ENCODE data around the gene KRT81.
"Not testable (repeated sequence)": the region's sequence is repeated elsewhere in the genome, so short reads cannot be mapped to it uniquely, and the experiment has no call there.

The KRT81 gene

DNA sequence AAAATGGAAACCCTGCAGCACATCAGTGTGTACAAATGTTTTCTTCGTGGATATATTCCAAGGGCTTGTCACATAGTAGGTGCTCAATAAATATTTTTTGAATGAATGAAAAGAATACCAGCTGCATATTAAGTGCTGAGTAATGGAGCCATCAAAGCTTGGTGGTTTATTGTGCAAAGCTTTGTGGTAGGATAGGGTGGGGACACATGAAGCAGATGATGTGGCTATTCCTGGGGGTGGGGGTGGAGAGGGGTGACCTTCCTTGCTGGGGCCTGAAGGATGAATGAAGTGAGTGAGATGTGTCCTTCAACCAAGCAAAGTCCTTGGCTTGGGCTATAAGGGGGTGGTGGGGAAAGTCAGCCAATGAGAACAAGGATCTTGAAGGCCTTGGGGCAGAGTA, 4.3 kb upstream of the KRT81 start:
- DNase-seq = no peak

DNA sequence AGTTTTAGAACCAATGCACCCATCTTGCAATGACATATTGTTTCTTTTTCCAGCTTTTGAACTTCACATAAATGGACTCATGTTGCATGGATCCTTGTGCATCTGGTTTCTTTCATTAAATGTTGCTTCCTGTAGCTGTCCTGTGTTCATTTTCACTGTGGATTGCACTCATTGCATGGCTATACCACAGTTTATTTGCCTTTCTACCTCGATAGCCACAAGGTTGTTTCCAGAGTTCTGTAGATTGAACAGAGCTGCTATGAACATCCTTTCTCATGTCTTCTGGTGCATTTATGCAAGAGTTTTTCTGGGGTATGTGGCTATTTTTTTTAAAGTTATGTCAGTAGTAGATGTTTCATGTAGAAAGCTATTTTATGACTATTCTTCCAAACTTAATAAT, 3.5 kb upstream of the KRT81 start:
- DNase-seq = no peak

DNA sequence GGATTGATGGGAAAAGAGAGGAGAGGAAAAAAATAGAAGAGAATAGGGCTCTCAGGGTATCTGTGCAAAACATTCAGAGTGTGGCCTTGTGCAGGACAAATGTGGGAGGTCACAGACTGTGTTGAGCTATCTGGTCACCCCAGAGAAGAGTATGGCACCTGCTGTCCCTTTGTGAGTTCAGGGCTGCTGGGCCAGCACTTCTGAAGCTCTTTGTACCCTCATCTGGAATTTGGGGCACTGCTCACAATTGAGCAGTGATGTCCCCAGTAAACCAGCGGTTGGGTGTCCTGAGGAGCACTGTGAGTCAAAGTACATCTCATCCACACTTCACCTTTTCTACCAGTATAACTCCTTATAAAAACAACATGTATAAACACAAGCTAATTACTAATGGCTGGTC, 2.6 kb upstream of the KRT81 start:
- DNase-seq = no peak

DNA sequence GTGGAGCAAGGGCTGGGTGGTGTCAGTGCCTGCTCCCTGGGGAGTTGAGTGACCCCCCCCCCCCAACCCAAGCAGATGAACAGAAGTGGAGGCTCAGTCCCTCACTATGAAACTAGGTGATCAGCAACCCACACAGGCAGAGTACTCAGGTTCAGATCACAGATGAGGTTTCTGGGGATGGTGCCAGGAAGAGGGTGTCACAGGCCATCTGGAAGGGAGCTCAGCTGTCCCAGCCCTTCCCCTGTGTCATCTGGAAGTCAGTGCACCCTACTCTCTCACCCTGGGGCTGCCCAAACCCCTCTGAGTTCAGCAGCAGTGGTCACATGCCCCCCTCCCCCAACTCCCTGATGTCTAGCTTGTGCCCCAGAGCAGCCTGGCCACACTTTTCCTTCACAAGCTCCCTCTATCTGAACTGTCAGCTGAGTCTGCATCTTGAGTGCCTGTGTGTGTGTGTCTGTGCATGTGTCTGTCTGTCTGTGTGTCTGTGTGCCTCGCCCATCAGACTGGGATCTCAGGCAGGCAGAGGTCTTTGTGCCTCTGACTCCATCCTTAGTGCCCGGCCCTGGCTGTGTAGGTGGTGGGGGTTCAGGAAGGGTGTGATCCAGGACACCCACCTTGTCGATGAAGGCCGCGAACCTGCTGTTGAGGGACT, 725 bp downstream of the KRT81 start:
- not testable (repeated sequence) for DNase-seq

DNA sequence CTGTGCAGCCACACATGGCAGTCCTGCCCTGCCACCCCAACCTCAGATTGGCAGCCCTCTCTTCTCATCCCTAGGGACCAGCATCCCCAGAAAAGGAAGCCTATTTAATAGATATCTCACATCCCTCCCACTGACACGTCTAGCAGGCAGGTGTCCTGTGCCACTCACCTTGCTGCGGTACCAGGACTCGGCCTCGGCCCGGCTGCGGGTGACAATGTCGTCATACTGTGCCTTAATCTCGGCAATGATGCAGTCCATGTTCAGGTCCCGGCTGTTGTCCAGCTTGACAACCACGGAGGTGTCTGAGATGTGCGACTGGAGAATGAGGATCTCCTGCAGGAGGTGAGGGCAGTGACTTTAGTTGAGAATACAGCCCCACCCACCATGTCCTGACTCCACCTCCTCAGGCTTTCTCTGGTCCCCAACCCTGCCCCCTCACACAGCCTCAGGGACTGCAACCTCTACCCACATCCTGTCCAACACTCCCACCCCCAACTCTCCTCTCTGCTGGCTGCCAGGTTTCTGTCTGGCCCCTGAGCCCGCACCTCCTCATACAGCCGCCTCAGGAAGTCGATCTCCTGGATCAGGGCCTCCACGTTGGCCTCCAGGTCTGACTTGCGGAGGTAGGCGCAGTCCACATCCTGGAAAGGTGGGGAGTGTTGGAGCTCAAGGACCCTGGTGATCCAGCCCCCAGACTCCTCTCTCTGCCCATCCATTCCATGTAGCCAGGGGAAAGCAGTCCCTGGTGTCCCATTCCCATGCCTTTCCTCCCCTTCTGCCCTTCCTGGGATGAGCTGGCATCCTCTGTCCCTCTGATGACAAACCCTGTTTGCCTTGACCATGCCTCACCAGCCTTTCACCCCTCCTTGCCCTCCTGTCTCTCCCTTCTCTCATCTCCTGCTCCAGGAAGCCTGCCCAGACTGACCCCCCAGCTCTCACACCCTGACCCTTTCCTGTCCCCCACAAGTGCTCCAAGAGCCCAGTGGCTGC, 3.2 kb downstream of the KRT81 start:
- not testable (repeated sequence) for DNase-seq

DNA sequence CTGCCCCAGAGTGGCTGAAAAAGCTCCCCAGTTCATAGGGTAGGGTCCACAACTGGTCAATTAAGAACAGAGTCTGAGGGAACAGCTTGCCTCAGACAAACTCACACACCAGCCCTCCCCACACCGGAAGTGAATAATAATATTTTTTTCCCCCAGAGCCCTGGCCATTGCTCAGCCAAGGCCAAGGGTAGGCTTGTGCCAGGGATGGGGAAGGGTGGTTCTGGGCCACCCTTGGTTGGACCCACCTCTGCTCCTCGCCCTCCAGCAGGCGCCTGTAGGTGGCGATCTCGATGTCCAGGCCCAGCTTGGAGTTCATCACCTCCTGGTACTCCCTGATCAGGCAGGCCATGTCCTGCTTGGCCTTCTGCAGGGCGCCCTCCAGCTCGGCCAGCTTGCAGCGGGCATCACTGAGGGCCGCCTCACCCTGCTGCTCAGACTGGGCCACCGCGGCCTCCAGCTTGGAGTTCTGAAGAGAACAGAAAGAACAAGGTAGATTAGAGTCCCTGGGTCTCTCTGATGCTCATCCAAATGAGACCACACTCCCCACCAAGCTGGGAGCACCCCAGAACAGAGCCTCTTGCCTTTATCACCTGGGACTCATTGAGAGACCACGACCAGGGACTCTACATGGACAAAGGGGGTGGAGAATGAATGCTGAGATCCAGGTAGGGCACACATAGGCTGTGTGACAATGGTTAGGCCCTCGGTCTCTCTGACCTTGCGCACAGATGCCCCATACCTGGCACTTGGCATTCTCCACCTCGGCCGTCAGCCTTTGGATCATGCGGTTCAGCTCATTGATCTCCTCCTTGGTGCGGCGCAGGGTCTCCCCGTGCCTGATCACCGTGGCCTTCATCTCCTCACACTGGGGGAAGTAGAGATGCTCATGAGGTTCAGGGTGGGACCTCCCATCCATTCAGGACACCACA, 4.2 kb downstream of the KRT81 start:
- DNase-seq = not testable (repeated sequence)

DNA sequence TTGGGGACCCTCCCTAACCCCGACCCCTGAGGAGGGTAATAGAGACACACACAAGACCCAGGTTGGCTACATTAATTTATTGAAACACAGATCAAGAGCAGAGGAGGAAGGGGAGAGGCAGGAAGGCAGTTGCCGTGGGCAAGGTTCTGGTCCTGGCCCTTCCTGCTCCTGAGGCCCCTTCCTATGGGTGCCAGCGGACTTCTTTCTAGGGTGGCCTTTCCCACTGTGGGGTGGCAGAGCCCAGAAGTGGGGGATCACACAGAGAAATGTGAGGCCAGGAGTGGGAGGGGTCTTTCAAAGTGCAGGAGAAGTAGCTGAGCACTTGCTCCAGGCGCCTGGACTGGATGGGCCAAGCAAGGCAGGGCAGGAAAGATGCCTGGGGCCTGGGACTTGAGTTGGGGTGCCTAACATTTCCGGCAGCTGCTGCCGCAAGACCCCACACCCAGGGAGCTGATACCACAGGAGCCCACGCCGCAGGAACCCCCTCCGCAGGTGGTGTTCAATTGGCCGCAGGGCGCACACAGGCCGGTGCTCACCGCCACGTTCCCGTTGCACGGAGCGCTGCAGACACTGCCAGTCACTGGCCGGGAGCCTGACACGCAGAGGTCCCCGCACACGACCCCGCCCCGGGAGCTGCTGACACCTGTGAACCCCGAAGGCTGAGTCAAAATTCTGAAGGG, 5.3 kb downstream of the KRT81 start:
- no peak for DNase-seq

DNA sequence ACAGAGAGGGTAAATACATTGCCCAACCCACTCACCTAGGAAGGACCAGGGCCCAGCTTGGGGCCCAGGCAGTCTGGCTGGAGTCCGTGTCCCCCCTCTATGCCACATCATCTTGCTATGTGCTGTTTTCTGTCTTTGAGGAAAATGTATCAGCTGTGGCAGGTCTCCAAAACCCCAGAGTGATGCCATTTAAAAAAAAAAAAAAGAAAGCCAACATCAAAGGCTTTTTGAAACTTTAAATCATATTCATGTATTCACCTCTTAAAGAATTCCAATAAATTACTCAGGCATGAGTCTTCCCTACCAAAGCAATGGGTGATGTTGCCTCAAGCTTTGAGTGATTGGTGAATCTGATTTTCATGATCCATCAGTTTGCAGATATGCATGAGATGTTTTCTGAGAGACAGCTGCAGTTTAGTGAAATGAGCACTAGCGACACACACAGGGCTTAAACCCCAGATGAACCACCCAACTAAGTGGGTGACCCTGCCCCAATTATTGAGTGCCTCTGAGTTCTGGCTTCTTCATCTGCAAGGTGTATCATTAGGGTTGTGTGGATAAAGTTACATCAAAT, 6.1 kb downstream of the KRT81 start:
- DNase-seq = no peak

DNA sequence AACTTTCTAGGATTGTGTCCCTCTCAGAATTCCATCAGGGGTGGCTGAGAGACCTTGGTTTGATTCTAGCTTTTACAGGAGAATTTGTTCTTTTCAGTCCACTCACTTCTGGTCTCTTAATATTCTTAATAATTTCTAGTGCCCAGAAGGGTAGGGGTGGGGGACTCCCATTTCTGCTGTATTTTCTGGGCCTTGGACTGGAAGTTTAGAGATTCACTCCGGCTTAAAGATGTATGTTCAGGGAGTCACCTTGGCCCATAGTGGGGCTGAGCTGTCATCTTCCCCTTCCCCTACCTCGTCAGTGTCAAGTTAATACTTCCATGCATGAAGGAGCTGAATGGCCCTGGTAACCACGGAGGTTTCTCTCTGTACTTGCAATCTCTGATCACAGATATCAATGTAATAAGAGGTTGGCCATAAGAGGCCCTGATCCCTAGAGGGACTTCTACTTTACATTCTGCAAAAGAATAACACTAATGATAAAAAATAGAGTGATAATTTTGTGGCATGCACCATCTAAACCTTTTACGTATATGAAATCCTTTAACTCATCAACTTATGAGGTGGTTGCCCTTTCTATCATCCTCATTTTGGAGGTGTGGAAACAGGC, 6.7 kb downstream of the KRT81 start:
- no peak for DNase-seq

DNA sequence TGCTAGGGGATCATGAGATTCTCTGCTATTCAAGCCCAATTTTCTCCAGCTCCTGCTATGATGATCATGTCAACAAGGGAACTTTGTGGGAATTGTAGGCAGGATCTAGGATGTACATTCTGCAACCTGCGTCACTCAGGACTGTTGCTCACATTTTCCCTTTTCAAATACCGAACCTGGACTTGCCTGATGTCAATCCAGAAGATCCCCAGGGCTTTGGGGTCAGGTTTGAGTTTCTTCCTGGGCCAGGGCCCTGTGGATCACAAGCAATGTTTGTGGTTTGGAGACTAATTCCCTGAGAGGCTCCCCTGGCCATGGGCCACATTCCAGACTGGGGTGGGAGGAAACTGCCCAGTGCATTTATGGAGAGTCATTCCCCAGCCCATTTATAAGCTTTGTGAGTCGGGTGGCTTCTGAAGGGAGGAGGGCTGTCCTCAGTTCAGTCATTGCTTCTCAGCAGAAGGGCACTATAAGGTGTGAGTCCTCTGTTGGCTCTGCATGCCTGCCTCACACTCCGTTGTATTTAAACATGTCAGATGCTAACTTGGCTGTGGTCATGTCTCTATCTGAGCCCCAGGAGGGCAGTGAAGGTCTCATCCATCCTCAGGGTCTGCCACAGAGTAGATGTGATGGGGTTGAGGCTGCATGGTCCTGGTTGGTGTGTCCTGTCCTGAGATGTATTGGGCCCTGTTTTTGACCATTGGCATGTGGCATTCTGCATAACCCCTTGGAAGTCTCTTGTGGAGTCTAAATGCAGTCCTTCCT, 10.4 kb downstream of the KRT81 start:
- DNase-seq = no peak

DNA sequence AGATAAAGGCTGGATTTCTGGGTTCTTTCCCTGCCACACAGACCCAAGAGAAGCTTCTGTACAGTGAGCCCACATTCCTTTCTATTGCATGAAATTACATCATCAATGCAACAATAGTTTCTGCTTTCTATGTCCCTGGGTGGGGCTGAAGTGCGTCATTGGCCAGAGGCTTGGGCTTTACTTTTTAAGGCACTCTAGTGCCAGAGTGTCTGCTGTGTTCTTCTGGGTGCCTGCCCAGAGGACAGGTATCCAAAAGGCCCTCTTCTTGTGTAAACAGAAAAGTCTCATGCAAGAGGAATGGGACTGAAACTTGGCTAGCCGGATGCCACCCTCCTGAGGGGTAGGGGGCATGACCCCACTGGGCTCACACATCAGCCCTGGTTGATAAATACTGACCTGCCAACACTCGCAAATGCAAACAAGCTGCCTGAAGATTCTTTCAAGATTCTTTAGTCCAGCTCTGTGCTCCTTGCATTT, 11.0 kb downstream of the KRT81 start:
- no peak for DNase-seq

DNA sequence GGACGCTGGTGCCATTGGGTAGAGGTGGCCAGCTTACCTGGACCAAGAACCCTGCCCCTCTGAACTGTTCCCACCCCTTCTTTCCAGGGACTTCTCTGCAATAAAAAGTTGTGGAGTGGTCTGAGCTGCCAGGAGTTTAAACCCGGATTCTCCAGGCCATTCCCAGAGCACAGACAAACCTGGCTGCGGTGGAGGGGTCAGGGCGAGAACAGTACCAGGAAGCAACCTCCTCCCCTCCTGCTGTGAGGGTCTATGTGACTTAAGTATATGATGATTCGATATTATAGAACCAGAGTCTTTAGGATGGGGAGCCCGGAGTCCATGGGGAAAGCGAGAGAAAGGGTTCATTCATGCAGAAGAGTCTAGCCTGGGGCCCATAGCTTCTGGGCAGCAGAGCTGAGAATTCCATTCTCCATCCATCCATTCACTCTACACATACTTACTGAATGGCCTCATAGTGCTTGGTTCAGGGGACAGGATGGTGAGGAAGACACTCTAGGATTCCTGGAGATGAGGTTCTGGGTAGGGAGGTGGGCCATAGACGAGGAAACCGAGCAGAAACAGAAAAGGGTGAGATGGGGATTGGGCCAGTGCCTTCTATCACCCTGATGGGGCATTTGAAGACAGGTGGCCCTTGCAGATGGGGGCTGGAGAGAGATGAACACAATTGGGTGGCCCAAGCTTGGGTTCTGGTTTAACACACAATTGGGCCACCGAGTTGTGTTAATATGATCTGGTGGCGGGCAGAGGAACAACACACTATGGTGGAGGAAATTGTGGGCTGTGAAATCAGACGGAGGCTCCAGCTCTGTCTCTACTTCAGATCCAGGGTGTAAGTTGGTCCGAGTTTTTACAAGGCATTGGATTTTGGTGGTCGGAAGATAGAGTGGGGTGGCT, 11.7 kb downstream of the KRT81 start:
- DNase-seq = no peak

DNA sequence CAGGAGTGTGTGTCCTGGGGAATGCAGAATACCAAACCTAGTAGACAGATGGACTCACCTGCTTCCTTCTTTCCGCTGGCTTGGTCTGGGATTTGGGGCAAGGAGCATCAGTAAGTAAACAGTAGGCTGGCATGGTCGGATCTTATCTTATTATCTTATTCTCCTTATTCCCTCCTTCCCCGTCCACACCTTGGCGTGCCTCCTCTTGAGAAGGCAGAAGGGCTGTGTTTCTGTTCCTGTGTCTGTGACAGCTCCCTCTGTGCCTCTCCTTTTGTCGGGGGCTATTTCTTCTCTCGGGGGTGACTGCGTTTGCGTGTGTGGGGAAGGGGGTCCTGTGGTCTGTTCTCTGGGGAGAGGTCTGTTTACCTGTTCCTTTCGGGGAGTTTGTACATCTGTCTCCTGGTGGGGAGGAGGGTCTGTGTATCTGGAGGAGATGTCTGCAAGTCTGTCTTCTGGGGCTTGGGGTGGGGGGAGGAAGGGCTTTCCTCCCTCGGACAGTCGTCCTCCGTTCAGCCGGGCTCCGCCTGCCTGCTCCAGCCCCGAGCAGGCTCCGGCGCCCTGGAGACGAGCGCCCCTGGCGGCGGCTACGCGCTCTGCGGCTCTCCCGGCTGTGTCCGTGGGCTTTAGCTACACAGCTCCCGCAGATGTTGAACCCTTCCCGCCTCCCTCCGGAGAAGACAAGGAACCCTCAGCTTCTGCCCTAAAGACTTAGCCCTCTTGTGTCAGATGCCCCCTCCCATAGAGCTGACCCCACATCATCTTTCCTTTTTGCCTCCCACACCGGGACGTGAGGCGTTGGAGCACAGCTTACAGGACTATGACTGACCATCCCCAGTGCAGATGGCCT, 12.5 kb downstream of the KRT81 start:
- DNase-seq = peak; percentile 86

DNA sequence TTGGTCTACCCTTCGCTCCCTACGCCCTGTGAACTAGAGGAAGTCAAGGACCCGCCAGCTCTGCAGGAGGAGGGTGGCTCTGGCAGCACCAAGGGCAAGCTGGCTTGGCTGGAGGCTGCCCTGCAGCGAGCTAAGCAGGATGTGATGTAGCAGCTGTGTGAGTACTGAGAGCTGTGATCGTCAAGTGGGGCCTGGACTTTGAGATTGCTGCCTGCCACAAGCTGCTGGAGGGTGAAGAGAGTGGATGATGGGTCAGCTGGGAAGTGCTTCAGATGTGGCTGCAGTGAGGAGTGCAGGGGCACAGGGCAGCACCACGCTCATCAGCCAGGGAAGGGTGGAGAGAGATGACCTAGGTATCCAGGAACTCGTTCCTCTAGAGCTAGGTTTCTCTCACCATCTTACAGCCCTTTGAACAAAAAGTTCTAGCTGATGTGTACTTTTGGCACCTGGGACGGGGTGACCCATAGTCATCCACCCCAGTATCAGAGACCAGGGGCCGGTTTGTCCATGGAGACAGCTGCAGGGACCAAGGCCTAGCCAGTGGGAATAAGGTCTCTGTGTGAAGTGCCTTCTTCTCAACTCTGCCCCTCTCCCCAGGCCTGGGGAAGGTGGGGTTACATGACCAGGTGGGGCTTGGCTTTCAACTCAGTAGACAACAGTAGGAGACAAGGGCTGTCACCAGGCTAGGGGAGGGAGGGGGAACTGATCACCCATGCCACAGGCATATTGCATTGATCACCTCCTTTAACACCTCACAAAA, 13.7 kb downstream of the KRT81 start:
- no peak for DNase-seq

DNA sequence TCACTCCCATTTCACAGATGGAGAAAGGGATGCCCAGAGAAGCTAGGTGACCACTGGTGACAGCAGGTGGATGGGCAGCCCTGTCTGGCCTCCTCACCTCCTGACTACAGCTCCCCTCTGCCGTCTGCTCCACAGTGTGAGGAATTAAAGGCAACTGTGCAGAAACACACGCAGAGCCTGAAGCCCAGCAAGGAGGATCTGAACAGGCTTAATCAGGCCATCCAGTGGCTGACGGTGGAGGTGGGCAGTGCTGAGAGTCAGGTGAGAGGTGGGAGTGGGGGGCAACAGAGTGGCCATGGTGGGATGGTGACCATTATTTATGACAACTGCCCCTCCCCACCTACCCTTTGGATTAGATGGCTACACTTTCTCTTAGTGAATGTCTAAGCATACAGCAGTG, 15.6 kb downstream of the KRT81 start:
- no peak for DNase-seq

DNA sequence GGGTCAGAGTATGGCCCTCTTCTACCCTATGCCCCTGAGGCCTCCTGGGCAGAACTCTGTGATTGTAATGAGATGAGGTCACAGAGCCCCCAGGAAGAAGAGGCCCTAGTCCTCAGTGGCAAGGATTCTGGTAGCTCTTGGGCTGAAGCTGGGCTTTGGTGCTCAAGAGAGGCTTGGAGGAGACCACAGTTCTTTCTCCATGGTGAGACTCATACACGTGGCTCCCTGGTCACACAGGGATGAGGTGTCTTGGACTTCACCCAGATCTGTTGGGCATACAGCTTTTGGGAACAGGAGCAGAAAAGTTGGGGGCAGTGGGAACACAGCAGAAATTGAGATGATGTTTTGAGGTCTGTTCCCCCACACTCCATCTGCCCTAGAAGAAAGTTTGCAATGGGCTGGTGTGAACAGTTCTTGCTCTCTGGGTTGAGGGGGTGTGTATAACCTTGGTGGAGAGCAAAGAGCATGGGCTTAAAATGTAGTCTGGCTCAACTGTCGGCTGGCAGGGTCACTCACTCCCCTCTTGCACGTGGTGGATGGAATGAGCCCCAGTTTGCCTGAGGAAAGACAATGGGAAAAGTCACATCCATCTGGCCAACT, 16.7 kb downstream of the KRT81 start, which contains the start of gene KRT86:
KRT86 (plus strand) TSS at position 125 of the 600 bp plus-strand sequence. CDS start 27,272 bp downstream, outside the sequence.
- no peak for DNase-seq

DNA sequence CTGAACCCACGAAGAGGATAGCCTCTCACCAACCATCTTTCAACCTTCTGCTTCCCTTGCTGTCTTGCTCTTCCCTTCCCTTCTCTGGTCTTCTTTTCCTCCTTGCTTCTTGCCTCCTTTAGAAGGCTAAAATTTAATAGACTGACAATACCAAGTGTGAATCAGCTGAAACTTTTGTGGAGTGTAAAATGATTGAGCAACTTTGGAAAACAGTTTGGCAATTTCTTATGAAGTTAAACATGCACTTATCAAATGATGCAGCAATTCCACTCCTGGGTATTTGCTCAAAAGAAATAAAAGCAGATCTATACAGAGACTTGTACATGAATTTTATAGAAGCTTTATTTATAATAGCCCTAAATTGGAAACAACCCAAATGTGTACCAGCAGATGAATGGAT, 20.2 kb downstream of the KRT81 start:
- no peak for DNase-seq
